Putamen (tissue), 1 donor: Measurements from ENCODE around the gene ZSCAN21.

Experiments used
- DNase-seq: peaks from one replicate; pipeline ENCODE4 v3.0.0-alpha.2; 2016; ENCODE audit warnings: low spot score

ZSCAN21 gene

DNA sequence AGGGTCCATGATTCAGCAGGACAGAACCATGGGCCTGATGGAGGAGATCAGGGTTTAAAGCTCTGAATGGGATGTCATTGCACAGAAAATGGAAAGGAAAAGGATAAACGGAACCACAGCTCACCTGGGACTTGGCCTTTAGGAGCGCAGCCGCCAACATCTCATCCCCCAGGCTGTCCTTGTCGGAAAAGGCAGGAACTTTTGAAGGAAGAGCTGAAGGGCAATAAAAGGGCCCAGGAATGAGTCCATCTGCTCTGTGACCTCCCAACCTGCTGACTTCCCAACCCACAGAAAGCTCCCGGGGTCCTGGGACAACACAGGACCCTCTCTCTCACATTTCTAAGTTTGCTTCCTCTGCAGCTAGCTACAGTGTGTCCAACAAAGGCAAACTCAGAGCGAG is 25.8 kb downstream of the ZSCAN21 start:
- no peak for DNase-seq

GRCh38 chr7:100077205-100077604 is 27.6 kb downstream of the ZSCAN21 start:
- no peak for DNase-seq

DNA sequence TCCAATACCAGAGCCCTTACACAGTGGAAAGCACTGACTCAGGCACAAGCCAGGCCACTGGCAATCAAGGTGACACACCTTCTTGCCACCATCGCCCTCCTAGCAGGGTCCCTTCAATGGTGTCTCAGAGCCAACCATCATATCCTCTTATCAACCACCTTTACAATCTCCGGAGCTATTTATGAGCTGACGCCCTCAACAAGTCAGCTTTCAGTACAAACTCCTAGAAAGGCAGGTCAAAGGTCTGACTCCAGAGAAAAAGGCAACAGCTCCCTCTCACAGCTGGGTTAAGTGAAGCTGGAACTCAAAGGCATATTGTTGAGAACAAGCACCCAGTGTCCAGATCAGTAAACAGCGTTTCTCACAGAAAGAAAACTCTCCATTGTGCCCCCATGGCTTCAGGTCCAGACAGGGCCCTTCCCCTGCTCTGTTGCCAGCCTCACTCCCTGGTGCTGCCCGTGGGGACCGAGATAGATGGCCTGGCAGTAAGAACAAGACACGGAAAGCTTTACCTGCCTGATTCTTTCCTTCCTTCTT is 29.5 kb downstream of the ZSCAN21 start:
- DNase-seq, result peak; percentile 81

GRCh38 chr7:100080907-100081534 is 31.4 kb downstream of the ZSCAN21 start:
- DNase-seq, result no peak

GRCh38 chr7:100081535-100082102 is 32.0 kb downstream of the ZSCAN21 start, which contains the start of gene ZNF3:
Gene ZNF3 (minus strand): TSS chr7:100081723. CDS start chr7:100077357, 4,366 bp downstream.
- DNase-seq, result peak; percentile 99

GRCh38 chr7:100082978-100083377 is 33.4 kb downstream of the ZSCAN21 start:
- no peak for DNase-seq

DNA sequence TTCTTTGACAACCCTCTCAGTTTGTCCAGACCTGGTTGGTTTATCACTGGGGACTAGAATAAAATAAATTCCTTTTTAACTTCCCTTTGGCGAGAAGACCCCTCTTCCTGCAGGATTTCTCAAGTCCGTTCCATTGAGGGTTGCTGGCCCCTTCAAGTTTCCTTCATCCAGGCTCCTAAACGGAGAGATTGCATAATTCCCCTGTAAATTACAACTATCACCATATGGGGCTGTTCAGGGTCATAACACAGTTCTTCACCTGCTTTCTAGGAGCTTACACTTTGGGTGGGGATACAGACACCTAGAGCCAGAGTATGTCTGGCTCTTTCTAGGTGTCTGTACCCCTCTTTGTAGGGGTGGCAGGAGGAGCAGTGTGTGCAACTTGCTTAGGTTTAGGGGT is 35.9 kb downstream of the ZSCAN21 start:
- no peak for DNase-seq

DNA sequence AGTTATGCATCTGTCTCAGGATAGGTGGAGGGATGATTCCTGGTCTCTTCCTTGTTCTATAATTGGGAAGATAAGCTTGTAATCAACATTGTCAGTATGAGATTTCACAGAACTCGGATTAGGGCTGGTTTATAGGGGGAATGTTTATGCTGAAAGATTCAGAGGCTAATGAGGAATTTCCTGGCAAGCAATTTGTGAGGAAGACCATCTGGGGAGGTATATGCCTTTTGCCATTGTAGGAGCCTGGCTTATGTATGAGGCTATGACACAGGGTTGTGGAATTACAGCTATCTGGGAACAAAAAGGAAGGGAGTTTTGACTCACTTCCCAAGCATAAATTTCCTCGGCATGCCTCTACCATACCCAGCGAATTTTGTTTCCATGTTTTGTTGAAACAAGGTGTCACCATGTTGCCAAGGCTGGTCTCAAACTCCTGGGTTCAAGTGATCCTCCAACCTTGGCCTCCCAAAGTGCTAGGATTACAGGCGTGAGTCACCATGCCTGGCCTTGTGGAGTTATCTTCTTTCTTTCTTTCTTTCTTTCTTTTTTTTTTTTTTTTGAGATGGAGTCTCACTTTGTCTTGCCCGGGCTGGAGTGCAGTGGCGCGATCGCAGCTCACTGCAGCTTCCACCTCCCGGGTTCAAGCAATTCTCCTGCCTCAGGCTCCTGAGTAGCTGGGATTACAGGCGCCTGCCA is 37.6 kb downstream of the ZSCAN21 start:
- DNase-seq, result no peak

GRCh38 chr7:100088095-100088620 is 38.6 kb downstream of the ZSCAN21 start:
- DNase-seq, result no peak

DNA sequence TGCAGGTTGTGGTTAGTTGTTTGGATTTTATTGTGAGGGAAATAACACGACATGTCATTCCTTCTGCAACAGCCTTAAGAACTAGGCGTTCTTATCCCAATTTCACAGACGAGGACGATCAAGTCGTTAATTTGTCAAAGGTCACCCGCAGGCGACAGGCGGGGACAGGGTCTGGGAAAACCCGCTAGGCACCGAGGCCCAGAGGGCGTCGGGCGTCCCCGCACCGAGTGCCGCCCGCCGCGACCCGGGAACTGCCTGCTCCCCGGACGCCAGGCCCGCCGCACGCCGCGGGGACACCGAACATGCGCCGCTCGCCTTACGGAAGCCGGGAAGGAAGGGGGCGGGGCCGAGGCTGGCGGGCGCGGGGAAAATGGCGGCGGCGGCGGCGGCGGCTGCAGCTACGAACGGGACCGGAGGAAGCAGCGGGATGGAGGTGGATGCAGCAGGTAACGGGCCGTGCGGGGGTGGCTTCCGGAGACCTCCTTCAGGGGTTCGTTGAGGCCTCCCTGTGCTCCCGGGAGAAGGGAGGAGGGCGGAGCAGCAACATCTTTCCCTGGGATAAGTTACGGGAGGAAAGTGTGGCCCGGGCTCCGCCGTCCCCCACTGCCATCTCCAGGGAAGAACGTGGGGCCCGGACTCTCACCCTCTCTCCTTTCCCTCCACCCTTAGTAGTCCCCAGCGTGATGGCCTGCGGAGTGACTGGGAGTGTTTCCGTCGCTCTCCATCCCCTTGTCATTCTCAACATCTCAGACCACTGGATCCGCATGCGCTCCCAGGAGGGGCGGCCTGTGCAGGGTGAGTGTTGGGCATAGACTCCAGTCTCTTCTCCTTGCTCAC is 39.3 kb downstream of the ZSCAN21 start, which contains the start of gene COPS6:
TSS of gene COPS6 (plus strand) at position 349 of the 837 bp plus-strand sequence. CDS start at position 371, 22 bp downstream.
- DNase-seq, result peak; percentile 79

GRCh38 chr7:100089458-100090196 is 40.1 kb downstream of the ZSCAN21 start:
- DNase-seq, result no peak

DNA sequence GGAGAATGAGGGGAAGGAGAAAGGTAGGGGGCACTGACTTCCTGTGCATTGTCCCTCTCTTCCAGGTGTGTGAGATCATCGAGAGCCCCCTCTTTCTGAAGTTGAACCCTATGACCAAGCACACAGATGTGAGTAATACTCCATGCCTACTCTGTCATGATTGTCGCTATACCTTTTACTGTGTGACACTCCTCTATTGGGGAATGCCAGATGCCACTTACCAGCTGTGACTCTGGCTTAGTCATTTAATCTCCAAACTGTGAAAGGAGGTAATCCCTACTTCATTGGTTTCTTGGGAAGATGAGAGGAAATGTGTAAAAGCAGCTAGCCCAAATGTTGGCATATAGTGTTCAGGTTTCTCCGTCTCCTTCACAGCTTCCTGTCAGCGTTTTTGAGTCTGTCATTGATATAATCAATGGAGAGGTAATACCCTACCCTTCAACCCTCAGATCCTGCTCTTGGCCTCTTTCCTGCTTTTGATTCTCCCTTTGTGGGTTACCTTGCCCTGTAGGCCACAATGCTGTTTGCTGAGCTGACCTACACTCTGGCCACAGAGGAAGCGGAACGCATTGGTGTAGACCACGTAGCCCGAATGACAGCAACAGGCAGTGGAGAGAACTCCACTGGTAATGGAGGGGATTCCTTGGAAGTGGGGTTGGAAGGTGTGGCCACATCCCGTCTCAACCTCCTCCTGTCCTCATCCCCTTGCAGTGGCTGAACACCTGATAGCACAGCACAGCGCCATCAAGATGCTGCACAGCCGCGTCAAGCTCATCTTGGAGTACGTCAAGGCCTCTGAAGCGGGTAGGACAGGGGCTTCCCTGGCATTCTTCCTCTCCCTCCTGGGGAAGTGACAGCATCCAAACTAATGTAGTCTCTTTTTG is 41.2 kb downstream of the ZSCAN21 start:
- DNase-seq, result no peak

DNA sequence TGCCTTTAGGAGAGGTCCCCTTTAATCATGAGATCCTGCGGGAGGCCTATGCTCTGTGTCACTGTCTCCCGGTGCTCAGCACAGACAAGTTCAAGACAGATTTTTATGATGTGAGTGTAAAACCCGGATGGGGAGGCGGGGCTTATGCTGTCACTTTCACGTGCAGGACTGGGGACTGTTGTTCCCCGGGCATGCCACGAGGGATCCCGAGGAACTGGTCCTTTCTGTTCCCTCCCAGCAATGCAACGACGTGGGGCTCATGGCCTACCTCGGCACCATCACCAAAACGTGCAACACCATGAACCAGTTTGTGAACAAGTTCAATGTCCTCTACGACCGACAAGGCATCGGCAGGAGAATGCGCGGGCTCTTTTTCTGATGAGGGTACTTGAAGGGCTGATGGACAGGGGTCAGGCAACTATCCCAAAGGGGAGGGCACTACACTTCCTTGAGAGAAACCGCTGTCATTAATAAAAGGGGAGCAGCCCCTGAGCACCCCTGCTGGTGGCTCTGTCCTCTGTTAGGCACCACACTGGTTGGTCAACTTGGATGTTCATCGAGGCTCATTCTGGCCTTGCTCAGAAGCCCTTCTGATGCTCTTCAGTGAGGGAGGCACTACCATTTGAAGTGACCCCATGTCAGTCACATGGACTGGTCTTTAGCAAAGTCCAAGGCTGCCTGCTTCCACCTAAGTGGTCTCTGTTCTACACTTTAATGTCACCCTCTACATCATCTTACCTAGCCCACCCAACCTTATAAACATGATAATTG is 42.0 kb downstream of the ZSCAN21 start:
- DNase-seq, result no peak

- DNase-seq, result no peak
Measured at GRCh38 chr7:100093054-100093453, 43.5 kb downstream of the ZSCAN21 start.

DNA sequence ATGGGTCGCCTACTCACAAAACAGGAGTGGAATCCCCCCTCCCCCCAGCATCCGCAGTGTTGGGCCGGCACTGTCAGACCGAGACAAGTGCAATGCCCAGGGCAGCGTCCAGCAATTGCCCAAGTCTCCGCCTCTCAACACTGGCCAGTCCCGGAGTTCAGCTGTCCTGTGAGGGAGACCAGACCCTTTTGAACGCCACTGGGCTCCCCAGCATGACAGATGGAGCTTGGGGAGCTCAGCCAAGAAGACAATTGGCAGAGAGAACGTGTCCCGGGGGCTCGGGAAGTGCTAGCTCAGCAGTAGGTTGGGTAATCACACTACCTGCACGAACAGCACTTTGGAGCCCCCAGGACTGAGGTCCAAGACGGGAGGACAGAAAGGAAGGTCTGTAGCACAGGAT is 43.9 kb downstream of the ZSCAN21 start:
- DNase-seq, result no peak

- DNase-seq, result no peak
Measured at GRCh38 chr7:100093925-100094486, 44.4 kb downstream of the ZSCAN21 start.

- DNase-seq, result no peak
Measured at GRCh38 chr7:100095289-100095688, 45.7 kb downstream of the ZSCAN21 start.

DNA sequence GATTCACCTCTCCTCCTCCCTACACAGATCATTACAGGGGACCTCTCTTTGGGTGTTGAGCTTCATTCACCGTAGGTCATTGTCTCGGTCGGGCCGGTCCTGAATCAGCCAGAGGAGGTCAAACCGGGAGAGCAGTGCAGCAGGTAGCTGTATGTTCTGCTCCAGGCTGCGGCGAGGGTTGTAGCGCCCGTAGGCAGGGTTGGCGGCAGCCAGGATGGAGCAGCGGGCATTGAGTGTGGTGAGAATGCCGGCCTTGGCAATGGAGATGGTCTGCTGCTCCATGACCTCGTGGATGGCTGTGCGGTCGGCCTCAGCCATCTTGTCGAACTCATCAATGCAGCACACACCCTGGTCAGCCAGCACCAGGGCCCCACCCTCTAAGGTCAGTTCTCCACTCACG is 46.1 kb downstream of the ZSCAN21 start:
- DNase-seq, result no peak

GRCh38 chr7:100098913-100099312 is 49.3 kb downstream of the ZSCAN21 start:
- no peak for DNase-seq
